NCI-H146 (cell line): ENCODE measurements around the gene COL10A1.

Source experiments
- DNase-seq: peaks from one replicate; lab custom pipeline; 2025; lab: John Stamatoyannopoulos, UW

The COL10A1 gene

DNA sequence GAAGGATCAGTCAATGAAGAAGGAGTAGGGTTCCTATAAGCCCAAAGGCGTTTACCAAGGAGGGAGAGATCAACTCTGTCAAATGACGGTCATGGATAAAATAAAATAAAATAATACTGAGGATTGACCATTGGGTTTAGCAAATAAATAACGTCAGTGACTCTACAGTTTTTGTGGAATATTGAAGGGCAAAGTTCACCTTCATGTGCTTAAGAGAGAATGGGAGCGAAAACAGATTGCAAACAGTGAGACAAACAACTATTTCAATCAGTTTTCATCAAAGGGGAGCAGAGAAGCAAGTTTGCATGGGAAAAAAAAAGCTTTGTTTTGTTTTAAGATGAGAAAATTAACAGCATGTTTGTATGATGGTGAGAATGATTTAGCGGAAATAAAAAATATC is 42.9 kb downstream of the COL10A1 start:
- DNase-seq: no peak

DNA sequence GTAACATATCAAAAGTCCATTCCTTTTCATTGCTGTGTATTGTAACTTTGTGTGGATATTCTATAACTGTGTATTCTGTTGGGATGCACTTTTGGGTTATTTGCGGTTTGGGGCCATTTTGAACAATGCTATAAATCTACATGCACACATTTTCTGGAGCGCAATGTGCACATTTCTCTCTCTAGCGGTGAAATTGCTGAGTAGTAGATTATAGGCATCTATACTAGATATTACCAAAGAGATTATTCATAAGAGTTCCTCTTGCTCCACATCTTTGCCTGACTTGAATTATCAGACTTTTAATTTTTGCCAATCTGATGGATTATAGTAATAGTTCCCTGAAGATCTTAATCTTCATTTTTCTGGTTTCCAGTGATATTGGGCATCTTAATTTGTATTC is 47.0 kb downstream of the COL10A1 start:
- no peak for DNase-seq

DNA sequence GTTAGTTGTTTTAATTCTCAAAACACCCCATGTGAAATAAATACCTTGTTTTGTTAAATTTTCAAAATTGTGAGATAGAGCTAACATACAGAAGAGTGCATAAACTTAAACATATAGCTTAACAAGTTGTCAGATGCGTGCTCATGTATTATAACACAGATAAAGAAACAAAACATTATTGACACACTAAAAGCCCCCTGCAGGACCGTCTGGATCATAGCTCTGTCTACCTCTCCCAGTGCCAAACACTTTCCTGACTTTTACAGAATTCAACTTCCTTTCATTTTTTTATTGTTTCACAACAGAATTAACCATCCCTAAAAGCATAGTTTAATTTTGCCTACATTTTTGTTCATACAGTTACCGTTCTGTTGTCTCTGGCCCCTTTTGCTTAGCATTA is 47.4 kb downstream of the COL10A1 start:
- DNase-seq: no peak

DNA sequence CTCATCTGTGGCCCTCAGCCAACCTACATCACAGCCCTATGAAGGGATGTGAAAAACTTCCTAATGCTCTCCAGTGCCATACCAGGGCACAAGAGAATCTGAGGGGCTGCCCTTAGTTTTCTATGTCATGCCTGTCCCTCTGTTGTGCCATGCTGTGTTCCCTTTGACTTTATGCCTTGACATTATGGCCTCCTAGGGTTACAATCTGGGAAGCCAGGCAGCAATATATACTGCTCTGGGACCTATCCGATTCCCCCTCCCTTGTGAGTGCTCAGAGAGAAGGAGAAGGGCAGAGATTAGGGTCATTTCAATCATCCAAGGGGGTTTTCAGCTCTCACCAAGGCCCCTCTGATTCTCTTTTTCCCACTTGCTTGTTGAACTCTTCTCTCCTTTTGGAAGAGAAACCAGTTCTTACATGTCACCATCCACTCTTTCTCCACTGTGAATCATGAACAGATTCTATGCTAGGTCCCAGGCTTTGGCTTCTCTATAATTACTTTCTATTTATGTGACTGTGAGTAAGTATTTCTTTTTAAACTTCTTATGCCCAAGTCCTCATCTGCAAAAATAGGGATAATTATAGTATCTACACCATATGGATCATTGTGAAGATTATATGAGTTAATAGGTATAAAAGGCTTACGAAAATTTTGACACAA is 51.1 kb downstream of the COL10A1 start:
- DNase-seq: no peak

DNA sequence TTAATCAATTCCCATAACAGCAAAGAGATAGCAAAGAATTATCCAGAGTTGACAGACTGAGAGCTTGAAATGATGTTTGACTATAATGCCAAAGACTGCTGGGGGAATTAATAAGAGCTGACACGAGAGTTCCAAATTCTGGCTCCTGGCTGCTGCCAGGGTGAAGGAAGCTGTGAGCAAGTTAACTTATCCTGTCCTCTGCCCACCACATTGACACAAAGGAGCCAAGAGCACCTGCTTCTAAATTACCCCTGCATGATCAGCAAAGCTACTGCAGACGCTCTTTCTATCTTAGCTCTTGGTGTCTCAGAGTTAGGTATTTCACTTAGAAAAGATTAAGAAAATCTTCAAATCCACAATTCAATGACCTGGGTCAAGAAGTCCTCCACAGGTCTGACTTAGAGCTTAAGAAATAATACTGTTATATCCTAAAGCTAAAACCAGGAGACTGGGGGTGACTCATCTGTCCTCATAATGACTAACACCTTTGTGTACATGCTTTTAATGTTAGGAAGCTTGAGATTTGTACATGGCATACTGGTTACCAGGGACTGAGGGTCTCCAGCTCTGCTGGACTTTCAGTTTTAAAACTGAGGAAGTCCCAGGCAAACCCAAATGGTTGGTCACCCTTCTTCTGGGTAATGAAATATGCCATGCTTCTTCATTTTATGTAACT is 52.0 kb downstream of the COL10A1 start:
- DNase-seq: peak; percentile 72

DNA sequence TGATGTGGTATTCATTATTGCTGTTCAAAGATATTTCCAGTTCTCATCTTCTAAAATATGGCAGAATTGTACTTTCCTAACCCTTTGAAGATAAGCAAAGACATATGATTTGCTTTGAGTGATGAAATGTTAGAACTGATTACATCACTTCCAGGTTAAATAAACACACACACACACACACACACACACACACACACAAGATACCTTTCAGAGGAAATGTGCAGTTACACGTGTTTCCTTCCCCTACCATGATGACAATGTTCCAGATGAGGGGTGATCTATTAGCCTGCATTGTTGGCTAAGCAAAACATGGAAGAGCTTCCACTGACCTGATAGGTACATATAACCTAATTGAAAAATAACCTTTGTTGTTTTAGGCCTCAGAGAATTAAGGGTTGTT is 53.6 kb downstream of the COL10A1 start:
- peak; percentile 32 for DNase-seq

DNA sequence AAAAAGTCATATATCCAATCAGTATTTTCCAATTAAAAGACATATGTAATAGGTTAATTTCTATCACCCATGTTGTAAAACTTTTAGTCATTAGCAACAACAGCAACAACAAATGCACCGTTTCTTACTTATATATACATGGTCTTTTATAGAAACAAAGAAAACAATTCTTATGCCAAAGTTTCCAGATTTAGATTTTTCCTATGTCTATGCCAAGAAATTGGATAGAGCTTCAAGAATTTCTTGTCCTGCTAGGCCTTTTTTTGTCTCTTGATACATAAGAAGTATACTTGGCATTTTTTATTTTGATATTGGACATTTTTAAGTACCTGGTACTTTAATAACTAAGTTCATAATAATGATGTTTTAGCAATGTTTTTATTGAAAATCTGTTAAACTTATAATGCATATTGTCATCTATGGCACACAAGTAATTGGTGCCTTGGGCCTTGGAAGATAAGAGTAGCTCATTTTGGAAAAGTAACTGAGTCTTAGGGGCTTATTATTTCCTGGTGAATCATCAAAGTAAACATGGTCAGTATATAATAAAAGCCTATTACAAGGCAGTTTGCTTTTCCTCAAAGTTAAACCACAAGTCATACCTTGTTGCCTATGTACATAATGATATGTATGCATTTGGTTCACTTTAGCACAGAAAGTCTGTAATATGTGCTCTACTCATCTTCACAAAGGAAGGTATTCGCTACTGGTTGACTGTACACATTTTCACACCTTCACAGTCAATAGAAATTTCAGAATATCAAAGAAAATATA is 55.1 kb downstream of the COL10A1 start:
- peak; percentile 9 for DNase-seq

DNA sequence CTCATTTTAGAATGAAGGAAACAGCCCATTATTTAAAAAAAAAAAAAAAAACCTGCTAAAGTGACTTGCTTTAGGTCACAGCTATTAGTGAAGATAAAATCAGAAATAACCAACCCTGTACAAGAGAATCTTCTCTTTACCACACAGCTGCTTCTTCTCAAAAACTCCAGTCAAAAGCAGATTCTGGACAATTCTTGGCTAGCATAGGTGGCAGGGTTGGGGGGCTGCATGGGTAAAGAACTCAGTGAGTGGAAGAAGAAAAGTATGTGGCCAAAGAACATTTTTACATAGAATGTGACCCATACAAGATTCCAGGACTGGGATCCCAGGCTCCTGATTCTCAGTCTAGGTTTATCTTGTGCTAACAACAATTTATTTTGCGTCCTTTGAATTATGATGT is 55.8 kb downstream of the COL10A1 start:
- no peak for DNase-seq
